GOT3 (cell line): ENCODE data around the gene FBXL13.
"Not testable (repeated sequence)": the region's sequence is repeated elsewhere in the genome, so short reads cannot be mapped to it uniquely, and the experiment has no call there.

Source experiments
- DNase-seq: peaks from one replicate; lab custom pipeline; 2025; ENCODE audit warnings: mixed read lengths; lab: John Stamatoyannopoulos, UW

The FBXL13 gene

DNA sequence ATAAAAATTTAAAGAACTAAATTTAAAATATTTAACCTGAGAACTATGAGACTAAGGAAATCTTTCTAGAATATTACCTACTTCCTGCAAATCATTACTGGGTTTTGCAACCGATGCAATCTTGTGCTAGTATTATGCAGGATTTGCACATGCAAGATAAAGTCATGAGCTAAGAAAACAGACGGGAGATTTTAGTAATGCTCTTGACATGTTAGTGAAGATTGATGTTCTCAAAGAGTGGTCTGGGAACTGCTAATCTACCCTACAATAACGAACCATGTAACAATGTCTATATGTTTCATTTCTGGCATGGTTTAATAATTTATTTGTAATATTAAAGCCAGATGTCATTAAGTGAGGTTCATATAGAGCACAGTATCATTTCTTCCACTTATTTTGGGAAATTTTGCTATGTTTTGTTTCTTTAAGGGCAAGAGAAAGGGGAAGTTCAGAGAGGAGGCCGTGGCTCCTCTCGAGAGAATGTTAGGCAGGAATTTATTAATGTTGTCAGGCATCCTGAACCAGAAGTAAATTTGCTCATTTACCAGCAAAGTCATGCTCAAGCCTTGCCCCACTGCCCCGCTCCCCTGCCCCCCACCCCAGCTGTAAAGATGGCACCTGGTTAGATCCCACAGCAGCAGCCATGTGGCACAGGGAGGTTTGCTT, 139.0 kb downstream of the FBXL13 start:
- no peak for DNase-seq

DNA sequence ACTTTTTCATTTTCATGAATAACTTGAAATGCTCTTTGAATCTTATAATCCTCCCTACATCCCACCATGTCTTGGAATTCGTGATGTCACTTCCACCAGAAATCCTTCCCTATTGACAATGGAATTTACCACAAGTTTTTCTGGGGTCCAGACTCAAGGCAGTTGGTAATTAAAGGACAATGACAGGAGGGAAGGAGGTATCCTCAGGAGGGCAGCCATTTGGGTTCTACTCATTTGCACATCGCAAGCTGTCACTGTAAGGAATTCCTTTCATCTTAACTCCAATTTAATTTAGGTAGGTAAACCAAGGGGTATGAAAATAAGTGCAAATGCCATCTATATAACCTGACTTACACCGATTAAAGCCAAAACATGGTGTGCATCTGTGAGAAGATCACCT, 139.9 kb downstream of the FBXL13 start:
- DNase-seq: no peak

DNA sequence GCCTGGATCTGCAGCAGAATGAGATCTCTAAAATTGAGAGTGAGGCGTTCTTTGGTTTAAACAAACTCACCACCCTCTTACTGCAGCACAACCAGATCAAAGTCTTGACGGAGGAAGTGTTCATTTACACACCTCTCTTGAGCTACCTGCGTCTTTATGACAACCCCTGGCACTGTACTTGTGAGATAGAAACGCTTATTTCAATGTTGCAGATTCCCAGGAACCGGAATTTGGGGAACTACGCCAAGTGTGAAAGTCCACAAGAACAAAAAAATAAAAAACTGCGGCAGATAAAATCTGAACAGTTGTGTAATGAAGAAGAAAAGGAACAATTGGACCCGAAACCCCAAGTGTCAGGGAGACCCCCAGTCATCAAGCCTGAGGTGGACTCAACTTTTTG, 140.4 kb downstream of the FBXL13 start:
- DNase-seq: no peak

DNA sequence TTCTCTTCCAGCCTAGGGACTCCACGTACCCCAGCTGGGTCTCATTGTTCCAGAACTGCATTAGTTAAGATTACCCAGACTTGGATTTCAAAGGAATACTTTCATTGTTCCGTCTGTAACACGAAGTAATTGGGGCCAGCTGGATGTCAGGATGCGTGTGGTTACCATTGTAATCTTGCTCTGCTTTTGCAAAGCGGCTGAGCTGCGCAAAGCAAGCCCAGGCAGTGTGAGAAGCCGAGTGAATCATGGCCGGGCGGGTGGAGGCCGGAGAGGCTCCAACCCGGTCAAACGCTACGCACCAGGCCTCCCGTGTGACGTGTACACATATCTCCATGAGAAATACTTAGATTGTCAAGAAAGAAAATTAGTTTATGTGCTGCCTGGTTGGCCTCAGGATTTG, 140.8 kb downstream of the FBXL13 start:
- peak; percentile 55 for DNase-seq

DNA sequence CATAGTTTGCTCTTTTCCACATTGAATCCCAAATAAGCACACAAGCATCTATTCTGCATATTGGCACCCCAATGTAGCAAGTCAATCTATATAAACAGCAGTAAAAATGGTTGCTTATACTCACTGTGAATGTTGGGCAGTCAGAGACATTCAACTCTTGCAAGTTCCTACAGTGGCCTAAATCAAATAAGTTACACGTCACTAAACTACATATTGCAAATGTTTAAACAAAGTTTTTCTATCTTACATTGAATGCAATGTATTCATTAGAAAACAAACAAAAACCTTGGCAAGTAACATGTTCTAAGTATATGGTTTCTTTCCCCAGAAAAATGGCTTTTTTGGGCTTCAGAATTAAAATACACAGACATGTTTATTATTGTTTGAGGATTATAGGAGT, 142.8 kb downstream of the FBXL13 start:
- DNase-seq: no peak

DNA sequence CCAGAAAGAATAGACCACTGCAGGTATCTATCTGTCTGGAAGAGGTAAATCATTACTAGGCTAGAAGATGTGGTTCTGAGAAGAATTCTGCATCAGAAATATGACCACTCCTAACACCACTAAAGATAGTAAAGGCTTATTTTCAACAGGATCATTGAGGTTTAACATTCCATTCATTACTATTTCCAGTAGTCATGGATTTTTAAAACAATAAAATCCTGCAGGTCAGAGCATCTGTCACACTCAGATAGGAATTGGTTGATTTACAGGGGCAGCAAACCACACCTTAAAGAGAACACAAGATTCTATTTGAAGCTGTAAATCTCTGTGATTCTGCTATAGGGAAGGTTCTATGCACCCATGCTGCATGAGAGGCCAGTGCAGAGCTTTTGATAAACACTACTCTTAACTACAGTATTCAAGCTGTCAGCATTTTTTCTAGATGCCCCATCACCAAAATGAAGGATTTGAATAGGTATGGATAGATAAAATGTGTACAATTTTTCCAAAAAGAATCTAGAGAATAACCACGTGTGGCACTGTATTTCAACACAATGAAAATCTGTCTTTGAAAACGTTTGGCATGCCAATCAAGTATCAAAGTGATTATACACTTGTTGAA, 147.2 kb downstream of the FBXL13 start:
- DNase-seq: no peak

DNA sequence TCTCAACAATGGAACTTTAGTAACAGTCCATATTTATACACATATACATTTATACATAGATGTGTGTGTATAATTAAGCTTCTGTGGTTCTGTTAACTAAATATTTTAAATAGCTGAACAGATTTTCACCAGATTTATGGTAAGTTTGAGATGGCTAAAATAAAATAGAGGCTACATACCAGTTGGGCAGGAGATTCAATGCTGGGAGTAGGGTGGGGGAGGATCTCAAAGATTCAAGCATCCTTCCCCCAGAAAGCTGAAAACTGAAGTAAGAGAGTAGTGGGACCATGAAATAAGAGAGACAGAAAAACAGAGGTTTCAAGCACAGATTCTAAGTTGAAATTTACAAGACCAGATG, 147.8 kb downstream of the FBXL13 start:
- DNase-seq: no peak

DNA sequence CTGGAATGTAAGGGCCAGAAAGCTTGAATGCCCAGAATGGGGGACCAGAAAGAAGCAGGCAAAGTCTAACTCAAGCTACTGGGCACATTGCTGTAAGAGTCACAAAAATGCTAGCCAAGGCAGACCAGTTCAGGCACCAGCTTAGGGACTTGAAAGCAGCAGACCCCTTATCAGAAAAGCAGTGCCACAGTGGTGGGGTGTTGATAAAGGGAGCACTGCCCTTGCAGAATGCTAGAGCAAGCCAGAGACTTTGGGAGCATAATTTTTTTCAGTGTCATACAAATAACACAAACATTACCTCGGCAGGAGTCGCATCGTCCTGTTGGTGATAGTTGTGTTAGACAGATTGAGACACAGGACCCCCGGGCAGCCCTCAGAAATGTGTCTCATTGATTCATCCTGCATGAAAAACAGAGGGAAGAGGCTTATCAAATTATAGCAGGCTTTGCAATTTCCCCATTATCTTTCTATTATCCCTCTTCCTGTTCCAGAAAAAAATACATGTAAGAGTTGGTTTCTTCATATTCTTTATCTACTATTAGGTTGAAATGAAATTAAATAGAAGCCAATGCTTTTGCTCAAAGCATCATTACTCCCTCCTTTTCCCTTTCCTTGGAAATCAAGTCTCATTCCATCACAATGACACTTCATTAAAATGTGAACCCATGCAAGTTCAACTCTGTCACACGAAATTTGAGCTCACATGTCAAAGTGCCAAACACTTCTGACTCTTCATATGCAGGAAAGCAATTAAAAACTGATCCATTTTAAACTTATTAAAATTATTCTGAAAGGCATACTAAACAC, 148.4 kb downstream of the FBXL13 start:
- DNase-seq: no peak

DNA sequence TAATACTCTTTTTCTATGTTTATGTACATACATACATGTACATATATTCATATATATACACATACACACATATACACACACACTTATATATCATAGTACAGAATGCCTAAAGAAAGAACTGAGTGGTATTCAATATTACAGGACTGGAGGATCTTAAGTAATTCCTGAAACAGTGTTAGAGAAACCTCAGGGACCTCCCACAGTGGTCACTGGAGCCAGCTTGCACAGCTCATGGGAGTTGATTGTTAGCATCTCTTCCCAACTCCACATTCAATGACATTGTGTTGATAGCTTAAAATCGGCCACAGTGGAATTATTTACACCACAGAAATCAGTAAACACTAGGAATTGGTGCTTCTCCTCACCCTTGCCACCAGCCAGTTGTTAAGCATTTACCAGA, 155.8 kb downstream of the FBXL13 start:
- no peak for DNase-seq

DNA sequence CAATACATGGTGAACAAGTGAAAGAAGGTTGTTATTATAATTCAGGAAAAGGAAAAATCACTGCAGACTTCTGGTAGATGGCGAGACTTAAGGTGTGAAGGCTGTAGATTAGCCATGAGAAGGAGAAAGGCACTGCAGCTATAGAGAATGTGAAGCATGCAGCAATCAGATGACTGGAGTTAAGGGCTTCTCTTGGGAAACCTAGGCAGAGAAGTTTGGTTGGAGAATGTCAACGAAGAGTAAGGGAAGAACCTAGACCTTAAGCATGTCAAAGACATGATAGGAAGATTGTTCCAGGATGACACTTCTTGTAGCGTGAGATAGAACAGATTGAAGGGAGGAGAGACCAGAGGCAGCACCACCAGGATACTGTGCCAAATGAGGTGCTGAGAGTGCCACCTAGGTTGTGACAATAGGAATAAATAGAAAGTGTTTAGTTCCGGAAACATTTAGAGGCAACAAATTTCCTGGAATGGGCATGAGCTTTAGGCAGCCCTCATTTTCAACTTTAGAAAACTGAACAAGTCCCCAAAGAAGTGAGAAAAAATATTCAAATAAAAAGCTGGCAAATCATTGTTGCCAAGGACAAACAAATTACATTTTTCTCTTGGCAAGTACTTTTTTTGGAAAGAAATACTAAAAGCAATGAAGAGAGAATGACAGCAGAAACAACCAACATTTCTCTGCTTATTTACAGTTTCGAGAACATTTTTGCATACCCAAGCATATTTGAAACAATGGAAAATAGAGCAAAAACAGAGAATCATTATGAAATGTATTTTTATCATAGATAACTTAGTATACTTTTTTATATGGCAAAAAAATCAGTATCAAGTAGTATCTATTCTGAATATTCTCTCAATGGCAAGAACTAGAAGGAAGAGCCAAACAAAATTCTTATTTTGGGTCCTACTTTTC, 156.9 kb downstream of the FBXL13 start:
- DNase-seq: no peak

DNA sequence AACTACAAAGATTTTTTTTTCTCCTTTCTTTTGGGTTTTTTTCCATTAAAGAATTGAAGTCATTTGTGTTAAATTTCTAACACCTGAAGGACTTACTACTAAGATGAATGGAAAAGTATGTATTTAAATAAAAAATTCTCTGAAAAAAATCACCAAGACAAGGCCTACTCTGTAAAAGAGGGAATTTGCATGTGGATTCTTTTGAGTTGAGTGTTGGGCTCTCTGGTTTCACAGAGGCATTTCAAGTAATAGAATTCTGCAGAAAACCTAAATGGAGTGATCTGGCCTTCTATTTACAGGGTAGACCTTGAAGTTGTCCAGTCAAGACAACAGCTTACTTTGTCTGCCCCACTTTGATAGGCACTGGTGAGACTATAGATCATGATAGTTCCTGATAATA, 157.7 kb downstream of the FBXL13 start:
- DNase-seq: no peak

DNA sequence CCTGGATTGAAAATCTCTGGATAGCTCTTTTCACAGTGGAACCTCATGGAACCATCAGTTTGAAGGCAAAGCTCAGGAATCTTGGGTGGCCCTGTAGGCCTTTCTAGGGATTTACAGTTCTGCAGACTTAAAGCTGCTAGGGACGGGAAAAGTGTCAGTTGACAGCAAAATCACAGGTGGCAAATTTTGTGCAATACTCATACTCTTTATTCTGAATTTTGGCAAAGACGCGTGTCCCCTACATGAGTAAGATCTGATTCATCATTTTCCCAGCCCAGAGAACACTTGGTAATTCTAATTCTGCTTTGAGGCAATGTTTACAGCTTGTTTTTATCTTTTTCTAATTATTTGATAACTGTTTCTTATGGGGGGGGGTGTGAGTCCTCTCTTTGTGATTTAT, 158.2 kb downstream of the FBXL13 start:
- no peak for DNase-seq

DNA sequence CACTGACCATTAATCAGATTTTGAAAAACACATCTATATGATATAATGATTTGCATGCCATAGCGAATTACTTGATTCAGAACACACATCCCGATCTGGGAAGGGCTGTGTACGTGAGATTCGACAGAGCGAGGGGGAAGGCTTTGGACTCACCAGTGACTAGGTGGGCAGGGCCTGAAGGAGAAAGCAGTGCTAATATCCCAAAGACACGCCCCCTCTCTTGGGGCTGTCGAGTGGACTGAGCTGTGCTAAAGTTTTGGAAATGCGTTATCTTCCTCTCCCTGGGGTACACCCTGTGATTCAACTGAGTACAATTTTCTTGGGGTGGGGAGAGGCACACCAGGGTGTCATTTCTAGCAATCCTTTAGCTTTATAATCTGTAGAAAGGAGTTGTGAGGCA, 160.0 kb downstream of the FBXL13 start:
- no peak for DNase-seq

DNA sequence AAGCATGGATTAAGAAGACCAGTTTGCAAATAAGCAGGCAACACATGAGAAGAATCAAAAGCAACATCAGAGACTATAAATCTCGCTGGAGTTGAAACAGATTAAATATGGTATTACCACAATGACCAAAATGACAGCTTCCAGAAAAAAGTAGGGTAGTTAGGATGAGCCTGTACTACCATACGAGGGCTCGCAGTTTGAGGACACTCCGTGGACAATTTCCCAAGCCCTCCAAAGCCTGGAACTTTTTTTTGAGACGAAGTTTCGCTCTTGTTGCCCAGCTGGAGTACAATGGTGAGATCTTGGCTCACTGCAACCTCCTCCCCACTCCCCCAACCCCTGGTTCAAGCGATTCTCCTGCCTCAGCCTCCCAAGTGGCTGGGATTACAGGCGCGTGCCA, 160.8 kb downstream of the FBXL13 start:
- DNase-seq: no peak

DNA sequence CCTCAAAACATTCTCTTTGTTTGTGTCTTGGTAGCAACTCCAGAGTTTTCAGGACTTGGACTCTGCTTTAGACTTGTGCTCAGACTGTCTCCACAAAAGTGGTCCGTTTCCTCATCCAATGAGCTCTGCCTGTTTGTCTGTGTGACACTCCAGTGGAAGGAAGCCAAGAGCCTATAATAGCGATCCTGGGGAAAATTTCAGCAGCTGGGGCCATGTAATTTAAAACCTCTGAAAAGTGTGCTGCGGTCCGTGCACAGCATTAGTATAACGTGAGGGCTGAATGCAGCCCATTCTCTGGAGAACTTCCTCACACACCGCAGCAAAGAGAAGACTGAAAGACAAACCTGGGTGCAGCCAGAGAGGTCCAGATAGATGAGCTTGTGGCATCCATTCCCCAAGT, 161.9 kb downstream of the FBXL13 start, which contains the start of gene LRRC17:
Gene LRRC17, plus strand, starts transcription at position 259 of the 400 bp plus-strand sequence. CDS start 20,914 bp downstream, outside the sequence.
- DNase-seq: peak; percentile 19

DNA sequence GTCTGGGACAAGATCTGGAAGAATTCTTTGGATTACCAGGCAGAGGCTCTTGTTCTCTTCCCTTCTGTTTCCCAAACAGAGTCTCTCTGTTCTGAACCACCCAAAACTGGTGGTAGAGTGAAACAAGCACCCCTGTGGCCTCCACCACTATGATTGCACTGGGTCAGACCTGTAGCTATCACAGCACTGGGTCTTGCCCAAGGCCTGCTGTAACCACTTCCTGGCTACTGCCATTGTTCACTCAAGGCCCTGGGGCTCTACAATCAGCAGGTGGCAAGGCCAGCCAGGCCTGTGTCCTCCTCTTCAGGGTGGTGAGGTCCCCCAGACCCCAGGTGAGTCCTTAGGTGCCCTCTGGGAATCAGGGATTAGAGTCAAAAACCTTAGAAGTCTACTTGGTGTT, 165.9 kb downstream of the FBXL13 start:
- no peak for DNase-seq

DNA sequence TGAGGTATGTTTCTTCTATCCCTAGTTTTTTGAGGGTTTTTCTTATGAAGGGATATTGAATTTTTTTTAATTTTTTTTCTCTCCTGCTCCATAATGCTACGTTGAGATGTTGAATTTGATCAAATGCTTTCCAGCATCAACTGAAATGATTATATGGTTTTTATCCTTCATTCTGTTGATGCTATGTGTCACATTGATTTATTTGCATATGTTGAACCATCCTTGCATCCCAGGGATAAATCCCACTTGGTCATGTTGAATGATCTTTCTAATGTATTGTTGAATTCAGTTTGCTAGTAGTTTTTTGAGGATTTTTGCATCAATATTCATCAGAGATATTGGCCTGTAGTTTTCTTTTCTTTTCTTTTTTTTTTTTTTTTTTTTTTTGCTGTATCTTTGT, 171.0 kb downstream of the FBXL13 start:
- DNase-seq: not testable (repeated sequence)

DNA sequence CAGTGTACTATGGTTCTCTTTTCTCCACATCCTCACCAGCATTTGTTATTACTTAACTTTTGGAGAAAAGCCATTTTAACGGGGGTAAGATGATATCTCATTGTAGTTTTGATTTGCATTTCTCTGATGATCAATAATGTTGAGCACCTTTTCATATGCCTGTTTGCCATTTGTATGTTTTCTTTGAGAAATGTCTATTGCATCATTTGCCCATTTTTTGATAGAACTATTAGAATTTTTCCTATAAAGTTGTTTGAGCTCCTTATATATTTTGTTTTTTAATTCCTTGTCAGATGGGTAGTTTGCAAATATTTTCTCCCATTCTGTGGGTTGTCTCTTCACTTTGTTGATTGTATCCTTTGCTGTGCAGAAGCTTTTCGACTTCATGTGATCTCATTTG, 172.5 kb downstream of the FBXL13 start:
- not testable (repeated sequence) for DNase-seq

DNA sequence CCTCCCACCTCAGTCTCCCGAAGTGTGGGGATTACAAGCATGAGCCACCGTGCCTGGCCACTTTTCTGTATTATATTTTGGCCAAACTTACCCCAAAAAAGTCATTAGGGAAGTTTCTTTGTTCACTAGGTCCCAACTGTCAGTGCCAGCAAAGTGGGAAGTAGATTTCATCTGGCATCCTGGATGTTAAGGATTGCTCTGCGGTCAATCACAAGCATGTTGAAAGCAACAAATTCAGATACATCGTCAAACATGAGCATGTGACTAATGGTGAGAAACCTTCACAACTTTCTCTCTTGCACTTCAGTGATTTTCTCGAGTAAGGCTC, 176.1 kb downstream of the FBXL13 start:
- DNase-seq: no peak

DNA sequence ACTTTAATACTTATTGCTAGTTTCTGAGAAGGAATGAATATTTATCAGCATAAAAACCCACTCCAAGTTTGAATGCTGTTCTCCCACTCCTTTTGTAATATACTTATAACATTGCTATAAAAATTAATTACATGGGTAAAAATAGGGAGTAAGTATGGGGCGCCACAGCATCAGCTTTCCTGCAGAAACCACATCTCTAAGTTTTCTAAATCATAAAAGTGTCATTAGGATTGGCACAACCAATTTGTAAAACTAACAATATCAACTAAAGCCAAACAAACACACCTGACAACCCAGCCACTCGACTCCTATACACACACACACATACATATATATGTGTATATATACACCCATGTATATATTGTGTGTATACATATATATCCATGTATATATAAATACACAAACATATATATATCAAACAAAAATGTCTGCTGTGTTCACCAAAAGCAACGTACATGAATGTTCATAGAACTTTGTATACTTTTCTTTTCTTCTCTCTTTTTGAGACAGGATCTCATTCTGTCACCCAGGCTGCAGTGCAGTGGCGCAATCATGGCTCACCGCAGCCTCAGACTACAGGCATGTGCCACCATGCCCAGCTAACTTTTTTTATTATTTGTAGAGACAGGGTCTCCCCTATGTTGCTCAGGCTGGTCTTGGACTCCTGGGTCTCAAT, 176.6 kb downstream of the FBXL13 start:
- DNase-seq: no peak

DNA sequence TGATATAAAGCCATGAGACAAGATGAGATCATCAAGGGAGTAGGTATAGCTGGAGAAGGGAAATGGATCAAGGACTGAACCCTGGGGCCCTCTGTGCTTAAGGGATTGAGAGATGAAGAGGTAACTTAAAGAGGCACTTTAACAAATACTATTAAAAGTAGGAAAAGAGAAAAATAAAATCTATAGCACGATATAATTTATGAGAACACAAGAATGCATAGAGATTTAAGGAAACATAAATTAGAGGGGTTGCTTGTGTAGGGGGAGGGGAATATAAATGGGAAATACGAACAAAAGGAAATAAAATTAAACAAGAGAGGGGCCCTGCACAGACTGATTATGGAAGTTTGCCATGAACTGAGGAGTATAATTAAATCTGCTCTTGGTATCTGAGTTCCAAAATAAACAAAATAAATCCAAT, 177.4 kb downstream of the FBXL13 start:
- no peak for DNase-seq

DNA sequence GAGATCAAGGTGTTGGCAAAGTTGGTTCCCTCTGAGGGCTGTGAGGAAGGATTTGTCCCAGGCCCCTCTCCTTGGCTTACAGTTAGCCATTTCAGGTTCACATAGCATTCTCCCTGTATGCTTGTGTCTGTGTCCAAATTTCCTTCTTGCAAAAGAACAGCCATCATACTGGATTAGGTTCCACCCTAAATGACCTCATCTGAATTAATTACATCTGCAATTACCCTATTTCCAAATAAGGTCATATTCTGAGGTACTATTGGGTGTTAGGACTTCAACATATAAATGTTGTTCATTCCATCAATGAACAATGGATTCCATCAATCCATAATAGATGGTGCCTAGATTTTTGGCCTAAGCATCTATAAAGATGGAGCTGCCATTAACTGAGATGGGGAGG, 178.0 kb downstream of the FBXL13 start:
- DNase-seq: no peak
